Activated CD8-positive, alpha-beta memory T cell treated with anti-CD3 and anti-CD28 coated beads, Interleukin-2, amount 50 U/mL, for 48 hours (primary cell): ENCODE data around the gene RIBC1.
A peak's percentile ranks its signal among the peaks of the same experiment; 100 is the strongest.
"Not testable (repeated sequence)": the region's sequence is repeated elsewhere in the genome, so short reads cannot be mapped to it uniquely, and the experiment has no call there.

Source experiments
- DNase-seq: peaks from one replicate; pipeline ENCODE4 v3.0.0-alpha.2; 2020

Gene RIBC1

DNA sequence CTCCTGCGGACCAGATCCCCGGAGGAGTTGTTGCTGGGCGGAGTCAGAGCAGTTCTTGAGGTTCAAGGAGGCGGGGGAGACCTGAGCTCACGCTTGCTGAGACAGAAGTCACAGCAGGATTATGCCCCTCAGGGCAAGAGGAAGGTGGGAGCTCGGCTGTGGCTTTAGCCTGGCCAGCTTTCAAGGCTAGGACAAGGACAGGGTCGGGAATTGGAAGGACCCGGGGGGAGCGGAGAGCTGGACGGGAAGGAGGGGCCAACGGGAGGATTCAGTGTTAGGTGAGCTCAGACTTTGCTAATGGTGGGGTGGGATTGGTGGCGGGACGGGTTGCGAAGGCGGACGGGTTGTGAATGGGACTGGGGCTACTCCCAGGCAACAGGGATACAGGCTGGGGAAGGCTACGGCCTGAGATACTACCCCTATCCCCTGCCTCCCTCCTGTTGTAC, at the start of gene RIBC1:
RIBC1 (plus strand) TSS at position 13 of the 446 bp plus-strand sequence. CDS start 3,404 bp downstream, outside the sequence.
- no peak for DNase-seq

DNA sequence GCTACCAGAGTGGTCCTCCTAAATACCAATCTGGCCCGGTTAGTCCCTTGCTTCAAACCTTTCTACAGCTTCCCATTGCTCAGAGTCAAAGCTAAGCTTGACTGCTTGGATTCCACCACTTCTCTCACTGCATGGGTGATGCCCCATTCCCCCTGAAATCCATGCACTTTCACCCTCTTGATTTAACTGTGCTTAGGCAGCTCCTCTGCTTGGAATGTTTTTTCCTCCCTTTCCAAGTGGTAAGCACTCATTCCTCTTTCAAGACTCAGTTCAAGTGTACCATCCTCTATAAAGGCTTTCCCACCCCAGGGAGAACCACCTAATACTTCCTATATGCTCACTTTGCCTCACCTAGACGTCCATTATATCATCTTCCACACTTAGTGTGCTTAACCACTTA, 49.4 kb upstream of the RIBC1 start:
- no peak for DNase-seq

DNA sequence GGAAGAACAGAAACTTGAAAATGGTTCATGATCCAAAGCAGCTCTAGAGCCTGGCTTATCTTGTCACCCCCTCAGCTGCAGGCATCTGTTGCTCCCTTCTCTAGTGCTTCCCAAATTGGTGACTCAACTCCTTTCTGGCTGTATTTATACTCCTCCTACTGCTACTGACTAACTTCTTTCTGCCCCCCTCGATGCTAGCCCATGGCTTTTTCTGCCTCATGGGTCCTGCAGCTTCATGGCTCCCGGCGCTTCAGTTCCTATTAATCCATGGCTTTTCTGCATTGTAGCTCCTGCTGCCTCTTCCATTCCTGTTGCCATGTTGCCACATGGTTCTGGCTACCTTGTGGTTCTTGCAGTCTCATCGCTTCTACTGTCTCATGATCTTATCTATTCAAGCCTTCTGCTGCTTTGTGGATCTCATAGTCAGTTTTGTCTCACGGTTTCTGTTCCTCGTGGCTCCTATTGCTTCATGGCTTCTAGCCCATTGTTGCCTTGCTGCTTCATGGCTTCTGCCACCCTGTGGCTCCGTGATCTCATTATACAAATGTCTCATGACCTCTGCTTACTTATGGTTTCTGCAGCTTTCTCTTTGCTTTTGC, 48.4 kb upstream of the RIBC1 start:
- DNase-seq, result no peak

DNA sequence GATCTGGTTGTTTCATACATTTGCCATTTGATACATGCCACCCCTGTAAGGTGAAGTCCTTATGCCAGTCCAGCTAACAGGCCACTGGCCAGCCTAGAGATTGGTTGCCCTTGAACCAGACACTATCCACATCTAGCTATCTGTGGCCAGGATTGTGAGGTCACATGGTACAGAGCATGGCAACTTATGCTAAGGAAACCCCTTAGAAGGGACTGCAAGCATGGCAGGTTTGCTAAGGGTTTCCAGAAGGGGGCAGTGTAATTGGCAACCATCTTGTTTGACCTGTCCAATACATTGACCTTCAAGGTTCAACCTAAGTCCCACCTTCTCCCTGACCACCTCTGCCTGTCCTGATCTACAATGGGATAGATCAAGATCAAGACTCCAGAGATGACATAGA, 47.8 kb upstream of the RIBC1 start:
- no peak for DNase-seq

DNA sequence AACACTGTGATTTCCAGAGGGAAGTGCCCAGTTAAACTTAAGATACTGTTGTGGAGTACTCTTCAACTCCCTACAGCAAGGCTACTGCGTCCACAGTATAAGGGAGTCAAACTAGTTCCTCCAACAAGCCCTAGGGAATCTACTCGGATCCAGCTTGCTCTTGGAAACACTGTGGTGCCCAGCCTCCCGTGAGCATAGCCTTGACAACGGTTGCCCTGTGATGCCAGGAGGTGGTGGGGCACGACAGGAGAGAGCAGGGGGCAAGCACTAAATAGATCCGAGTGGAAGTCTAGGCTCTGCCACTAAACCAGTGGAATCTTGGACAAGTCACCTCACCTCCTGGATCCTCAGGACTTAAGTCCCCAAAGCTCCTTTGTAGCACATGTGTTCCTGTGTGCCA, 45.8 kb upstream of the RIBC1 start:
- no peak for DNase-seq

DNA sequence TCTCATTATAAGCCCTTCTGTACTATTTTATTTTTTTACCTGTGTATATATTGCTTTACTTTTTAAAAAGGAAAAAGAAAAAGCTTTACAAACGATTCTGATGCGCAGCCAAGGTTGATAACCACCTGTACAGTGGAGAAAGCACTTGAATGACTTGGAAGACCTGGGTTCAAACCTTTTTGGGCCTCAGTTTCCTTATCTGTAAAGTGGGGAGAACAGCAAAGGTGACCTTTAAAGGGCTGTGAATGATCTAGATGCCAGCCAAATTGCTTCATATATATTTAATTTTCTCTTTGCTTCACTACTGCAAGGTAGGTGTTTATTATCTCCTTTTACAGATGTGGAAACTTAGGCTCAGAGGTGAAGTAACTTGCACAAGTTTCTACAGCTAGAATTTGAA, 45.2 kb upstream of the RIBC1 start:
- DNase-seq, result no peak

DNA sequence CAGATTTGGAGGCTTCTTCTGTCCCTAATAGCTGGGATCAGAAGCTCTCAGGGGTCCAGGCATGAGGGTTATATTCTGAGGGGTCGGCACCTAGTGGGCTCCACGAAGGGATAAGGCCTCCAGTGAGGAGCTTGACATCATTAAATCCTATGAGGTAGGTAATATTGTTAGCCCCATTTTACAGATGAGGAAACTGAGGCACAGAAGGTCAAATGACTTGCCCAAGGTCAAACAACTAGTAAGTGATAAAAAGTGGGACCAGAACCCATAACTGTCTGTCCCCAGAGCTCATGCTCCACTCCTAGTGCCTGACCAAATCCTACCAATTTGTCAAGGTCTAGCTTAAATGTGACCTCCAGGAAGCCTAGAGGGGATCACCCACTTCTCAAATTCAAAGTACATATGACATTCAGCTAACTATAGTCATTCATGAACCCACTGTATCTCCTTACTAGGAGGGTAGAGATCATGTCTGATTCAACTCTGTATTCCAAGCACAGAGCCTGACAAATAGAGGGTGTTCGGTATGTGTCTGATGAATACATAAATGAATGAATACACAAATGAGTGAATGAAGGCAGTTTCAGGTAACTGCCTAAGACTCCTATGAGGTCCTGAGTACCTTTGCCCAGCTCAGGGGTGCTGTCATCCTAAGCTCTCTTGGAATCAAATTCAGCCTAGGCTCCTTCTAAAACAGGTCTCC, 43.5 kb upstream of the RIBC1 start:
- no peak for DNase-seq

DNA sequence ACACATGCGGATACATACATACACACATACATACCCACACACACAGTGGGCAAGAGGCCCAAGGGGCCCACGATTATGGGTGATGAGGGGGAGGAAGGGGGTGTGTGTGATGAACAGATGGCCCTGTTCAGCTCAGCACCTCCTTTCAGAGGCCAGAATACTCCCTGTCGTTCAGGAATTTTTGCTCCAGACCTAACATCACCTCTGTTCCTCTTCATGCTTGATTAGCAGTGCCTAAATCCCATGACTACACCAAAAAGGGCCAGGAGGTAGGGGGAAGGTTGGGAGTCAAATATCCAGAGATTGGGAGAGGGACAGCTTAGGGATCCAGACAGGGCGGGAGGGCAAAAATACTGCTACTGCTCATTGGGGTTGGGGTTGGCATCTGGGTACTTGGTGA, 42.9 kb upstream of the RIBC1 start:
- DNase-seq, result no peak

DNA sequence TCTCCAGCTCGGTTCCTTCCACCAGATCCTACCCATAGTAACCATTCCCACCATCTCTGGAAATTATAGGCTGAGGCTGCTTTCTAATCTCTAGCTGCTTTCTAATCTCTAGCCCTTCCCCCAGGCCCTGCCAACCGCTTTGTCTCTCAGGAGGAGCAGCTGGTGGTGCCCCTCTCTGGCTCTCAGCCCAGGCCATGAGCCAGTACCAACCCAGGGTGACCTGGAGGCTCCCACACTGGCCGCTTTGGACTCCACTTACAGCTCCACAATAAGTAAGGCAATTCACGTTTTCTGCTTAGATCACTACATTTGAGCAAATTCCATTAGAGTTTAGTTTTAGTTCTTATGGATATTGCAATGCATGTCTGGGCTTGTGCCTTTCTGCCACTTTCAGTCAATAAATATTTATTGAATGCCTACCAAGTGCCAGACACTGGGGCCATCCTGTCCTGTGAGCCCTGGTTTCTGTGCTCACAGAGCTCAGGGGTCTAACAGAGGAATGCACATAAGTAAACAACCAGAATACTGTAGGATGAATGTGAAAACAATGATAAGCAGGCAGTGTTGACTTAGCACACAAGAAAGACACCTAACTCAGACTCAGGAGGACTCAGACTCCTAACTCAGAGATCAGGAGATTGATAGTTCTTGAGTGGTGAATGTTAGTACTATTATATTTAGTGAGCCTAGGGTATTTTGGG, 39.1 kb upstream of the RIBC1 start:
- no peak for DNase-seq

DNA sequence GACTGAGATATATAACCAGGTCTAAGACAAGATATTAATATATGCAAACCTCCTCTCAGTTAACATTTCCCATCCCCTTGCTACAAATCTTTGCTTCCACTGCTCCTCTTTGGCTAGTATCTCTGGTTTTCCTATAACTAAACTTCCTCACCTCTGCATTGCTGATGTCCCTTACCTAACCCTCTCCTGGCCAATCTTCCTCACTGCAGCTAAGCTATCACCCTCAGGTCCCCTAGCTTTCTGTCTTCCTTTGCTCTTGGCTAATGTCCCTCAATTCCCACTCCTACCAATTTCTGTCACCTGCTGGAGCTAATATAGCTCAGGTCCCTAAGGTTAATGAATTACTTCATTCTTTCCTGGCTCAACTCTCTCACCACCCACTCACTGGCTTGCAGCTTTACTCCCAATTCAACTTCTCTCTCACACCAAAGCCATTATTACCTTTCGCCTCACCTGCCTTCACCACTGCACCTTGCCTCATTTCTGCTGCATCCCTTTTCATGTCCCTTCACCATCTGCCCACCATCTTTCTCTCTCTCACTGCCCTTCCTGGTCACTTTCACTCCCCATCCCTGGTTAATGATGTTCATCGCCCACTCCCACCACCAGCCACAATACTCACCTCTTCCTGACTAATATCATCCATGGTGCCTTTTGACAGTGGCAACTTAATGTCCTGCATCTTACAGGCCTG, 26.9 kb upstream of the RIBC1 start:
- no peak for DNase-seq

DNA sequence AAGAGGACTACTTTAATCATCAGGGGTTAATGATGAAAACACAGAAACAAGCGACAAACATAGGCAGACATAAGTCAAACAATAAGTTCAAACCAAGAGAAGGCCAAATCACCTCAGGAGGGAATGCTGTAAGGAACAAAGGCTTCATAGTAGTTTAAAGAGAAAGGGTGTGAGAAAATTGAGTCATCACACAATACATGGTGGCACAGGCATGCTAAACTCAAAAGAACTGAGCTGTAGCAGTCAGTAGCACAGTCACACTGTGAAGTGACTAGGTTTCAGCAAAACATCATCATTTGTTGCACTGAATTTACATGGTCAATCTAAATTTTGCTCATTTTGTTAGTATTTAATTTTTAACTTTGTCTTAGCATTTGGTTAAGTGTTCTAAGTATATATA, 24.5 kb upstream of the RIBC1 start:
- no peak for DNase-seq

DNA sequence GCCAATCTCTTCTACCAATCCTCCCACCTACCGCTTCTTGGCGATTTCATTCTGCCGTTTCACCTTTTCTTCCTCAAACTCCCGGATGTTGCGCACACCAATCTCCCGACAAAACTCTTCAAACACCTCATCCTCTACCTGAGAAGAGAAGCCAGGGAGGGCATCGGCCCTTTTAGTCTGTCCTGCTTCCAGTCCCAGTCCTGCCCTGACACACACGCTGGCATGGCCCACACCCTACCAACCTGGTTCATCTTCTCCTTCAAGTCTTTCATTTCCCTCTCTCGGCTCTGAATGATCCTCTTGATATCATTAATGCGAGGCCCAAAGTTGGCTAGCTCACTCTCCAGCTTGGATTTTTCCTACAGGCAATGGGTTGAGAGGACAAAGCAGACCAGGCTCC, 19.1 kb upstream of the RIBC1 start:
- no peak for DNase-seq

DNA sequence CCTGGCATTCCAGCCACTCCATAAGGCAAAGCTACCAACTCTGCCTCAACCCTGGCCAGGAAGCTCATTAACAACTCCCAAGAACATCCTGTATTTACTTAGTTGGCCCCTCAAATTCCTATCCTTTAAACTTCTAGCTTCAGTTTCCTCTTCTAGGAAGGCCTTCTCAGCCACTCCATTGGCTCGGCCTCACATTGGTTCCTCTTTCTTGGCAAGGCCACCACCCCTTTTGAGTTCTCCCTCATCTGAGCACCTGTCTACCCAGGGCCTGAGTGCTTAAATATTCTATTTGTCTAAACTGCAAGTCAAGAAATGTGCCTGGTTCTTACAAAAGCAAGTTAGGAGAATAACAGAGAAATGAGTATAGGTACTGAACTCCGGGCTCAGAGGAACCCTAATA, 10.2 kb upstream of the RIBC1 start:
- DNase-seq, result no peak

DNA sequence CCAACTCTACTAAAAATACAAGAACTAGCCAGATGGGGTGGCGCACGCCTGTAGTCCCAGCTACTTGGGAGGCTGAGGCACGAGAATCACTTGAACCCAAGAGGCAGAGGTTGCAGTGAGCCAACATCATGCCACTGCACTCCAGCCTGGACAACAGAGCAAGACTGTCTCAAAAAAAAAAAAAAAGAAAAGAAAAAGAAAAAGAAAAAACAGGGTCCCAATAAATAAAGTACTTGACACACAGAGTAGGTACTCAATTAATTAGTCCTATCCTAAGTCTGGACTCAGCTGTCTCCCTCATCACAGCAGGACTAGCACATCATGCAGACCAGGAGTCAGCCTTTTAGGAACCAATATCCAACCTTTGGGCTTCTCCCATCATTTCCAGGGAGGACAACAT, 2.3 kb upstream of the RIBC1 start:
- not testable (repeated sequence) for DNase-seq

DNA sequence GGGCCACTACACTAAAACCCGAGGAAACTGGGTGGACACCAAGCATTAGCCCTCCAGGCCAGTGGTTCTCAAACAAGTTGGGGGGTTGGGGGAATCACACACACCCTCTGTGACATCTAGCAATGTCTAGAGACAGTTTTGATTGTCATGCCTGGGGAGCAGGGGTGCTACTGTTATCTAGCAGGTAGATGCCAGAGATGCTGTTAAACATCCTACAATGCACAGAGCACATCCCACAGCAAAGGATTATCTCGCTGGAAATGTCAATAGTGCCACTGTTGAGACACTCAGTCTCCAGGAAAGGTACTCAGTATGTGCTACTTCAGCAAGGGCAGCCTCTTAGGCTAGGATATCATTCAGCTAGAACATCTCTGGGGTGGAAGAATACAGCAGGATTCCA, 1.5 kb upstream of the RIBC1 start:
- no peak for DNase-seq

DNA sequence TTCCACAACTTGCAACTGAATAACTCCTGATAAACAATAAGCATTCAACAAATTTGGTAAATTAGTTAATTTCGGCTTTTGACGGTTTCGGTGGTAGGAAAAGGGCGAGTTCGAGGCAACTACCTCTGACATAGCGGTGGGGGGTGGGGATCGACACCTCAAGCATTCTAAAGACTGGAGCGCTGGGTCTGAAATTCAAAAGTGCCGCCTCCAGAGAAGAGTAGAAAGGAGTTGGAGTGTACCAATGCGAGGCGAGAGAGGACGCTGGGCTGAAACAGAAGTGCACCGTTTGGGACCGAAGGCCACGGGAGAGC, 944 bp upstream of the RIBC1 start:
- DNase-seq, result no peak

DNA sequence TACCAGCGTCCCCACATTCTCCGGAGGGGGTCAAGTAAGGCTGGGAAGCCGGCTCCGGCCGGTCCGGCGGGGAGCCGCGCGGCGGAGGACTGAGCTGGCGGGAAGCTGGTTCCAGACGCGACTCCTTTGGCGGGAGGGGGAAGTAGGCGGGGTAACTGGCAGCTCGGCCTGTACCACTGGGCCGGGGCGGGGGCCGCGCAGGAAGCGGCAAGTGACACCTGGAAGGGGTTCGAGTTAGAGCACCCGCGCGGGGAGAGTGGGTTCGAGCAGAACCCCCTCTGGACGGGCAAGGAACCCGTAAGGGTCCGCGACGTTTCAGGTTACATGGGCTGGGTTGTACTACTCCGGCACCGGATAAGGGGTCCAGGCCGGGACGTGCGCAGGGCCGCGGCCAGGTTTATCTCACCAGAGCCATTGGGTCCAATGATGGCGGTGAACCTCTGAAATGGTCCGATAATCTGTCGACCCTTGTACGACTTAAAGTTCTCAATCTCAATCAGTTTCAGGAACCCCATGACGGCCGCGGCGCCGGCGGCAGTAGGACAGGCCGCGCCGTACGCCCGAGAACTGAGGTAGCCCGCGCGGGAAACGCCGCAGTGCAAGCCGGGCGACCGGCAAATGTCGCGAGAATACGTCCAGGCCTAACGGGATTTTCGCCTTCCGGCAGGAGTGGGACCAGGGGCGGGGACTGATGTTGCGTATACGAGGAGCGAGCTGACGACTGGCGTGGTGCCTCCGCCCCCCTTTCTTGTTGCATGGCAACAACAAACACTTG, 400 bp upstream of the RIBC1 start, which contains the start of gene SMC1A:
SMC1A (minus strand) TSS at position 569 of the 775 bp plus-strand sequence; CDS start at position 515, 54 bp downstream.
- DNase-seq, result peak; percentile 92

DNA sequence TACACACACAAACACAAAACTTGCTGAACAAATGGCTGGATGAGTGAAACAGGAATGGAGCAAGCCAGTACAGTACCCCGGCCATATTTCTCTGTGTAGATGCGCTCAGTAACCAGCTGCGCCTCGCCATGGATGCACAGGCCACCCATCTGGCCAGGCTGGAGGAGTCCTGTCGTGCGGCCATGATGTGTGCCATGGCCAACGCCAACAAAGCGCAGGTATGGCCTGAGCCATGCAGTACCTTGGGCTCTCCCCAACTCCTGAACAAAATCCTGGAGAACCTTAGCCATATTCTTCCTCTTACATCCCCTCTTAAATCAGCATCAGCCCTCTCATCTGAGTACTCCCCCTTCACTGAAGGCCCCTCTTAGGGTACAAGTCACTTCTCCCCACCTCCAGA, 7.1 kb downstream of the RIBC1 start:
- no peak for DNase-seq

DNA sequence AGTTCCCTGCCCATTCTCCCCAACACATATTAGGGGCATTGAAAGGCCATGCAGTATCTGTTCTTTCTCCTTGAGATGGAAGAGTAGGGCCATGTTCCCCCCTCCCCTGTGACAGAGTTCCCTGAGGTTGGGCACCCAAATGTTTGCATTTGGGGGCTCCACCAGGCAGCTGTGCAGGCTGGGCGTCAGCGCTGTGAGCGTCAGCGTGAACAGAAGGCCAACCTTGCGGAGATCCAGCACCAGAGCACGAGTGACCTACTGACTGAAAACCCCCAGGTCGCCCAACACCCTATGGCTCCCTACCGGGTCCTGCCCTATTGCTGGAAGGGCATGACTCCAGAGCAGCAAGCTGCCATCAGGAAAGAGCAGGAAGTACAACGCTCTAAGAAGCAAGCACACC, 7.6 kb downstream of the RIBC1 start:
- DNase-seq, result no peak

DNA sequence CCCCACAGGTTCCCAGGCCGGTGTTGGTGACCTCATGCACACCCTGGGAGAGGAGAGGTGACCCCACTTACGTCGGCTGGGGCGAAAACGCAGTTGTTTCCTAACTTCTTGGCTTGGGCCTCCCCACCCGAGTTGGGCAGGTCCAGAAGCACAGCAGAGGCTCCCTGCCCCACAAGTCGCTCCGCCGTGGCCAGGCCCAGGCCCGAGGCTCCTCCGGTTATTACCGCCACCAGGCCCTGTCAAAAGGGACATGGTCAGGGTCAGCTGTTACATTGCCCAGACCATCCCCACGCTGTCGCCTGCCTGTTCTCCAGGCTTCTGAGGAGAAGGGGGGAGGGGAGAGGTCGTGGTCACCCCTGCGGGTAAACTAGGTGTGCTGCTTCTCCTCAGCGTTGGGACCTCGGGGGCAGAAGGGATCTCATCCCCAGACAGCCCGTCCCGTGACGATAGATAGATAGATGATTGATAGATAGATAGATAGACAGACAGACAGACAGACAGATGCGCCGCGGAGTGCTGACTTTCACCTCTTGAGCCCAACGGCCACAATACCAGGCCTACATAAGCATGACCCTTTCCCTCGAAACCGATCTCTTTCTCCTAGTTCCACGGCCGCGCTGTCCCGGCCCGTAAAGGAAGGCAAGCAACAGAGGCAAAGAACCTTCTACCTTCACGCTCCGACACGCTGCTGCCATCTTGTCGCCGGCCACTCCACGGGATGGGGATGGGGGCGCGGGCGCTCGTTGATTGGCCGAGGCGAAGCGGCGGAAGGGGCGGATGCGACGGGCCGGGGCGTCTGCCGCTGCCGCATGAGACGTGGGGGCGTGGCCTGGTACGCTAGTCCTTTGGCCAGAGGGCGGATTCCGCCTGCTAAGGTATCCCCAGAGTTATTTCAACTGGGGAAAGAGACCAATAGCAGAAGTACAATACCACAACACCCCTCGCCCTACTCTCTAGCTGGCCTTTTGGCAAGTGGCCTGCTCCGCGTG, 11.3 kb downstream of the RIBC1 start, which contains the start of gene HSD17B10:
HSD17B10 (minus strand) TSS at position 720 of the 989 bp plus-strand sequence; CDS start at position 695, 25 bp downstream.
- peak; percentile 89 for DNase-seq

DNA sequence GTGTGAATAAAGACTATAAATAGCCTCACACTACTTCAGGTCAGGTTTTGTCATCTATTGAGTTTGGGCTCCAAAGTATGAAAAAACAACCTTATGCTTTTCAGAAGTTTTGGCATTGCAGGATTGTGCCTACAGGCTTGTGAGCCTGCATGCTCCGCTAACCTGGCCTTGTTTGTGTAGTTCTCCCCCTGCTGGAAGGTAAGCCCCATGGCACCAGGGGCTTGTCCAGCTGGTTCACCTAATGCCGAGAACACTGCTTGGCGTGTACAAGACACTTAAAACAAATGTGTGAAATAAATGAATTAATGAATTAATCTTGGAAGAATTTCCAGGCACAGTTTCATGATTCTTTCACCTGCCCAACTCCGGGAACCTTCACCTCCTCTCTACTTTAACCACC, 13.3 kb downstream of the RIBC1 start:
- peak; percentile 62 for DNase-seq
